ENCODE results near the gene MED26. TPM values are rescaled to one million over a fixed set of nuclear protein-coding genes. Genes with fewer than 3 reads are reported as not detected.

Gene MED26
- total and polyA plus RNA-seq, 2 experiments from 2014 or later, result 4.4 to 6.7 TPM

- 90 to 94% methylated on average over 12 of the region's 12 CpGs for WGBS, 2 experiments (ENCODE audit: low coverage in 1 of 2, low lambda C conversion rate in 2 of 2, missing lambda C conversion rate in 2 of 2)
- H3K9ac ChIP-seq, result no peak overlapping the region
- peaks cover 28% of the 10 kb centered on the region for H3K4me1 ChIP-seq (ENCODE audit: insufficient read depth)
- no peaks in the 10 kb centered on the region for H3K9me2 ChIP-seq (ENCODE audit: insufficient read depth)
- no peak for DNase-seq
- peaks cover 38% of the 10 kb centered on the region for H4K20me1 ChIP-seq (ENCODE audit: insufficient read depth)
- no peak overlapping the region for H3K4me3 ChIP-seq
- no peak overlapping the region for H2AFZ ChIP-seq
- peaks cover 15% of the 10 kb centered on the region for H3F3A ChIP-seq (ENCODE audit: insufficient read depth)
- no peak for TF ChIP-seq EZH2 (IDR thresholded peaks at IDR 0.05; ENCODE audit: insufficient read depth, poor library complexity, severe bottlenecking)
- no peak for TF ChIP-seq EZH2phosphoT487 (IDR thresholded peaks at IDR 0.05; ENCODE audit: insufficient read depth, low read depth)
- no peaks in the 10 kb centered on the region for H3K36me3 ChIP-seq (ENCODE audit: low read depth)
- peak overlapping the region; percentile 46 for H3K27ac ChIP-seq
- H3K4me2 ChIP-seq (ENCODE audit: unreplicated experiment), result peak overlapping the region; percentile 53
- H3K9me3 ChIP-seq (ENCODE audit: low read depth), result no peaks in the 10 kb centered on the region
- in situ Hi-C loops (cut with MboI), result no loop called here
- peaks cover 100% of the 10 kb centered on the region for H3K79me2 ChIP-seq (ENCODE audit: insufficient read depth)
- no peaks in the 10 kb centered on the region for H3K27me3 ChIP-seq (replicated peaks; ENCODE audit: insufficient read depth)
Measured at GRCh38 chr19:16607819-16608218, 20.2 kb downstream of the MED26 start.

GRCh38 chr19:16605553-16605994 is 22.4 kb downstream of the MED26 start:
- TF ChIP-seq EZH2 (IDR thresholded peaks at IDR 0.05; ENCODE audit: insufficient read depth, poor library complexity, severe bottlenecking), result no peak
- no peak for TF ChIP-seq EZH2phosphoT487 (IDR thresholded peaks at IDR 0.05; ENCODE audit: insufficient read depth, low read depth)
- Histone ChIP-seq H3K79me2 (ENCODE audit: insufficient read depth) (peaks cover 100% of the 10 kb centered on the region), H3K9me2 (ENCODE audit: insufficient read depth) (no peaks in the 10 kb centered on the region), H3K27ac (no peak overlapping the region), H4K20me1 (ENCODE audit: insufficient read depth) (peaks cover 32% of the 10 kb centered on the region), H3F3A (ENCODE audit: insufficient read depth) (peaks cover 15% of the 10 kb centered on the region), H3K9ac (no peak overlapping the region), H3K4me3 (no peak overlapping the region), H3K27me3 (replicated peaks; ENCODE audit: insufficient read depth) (no peaks in the 10 kb centered on the region), H3K9me3 (ENCODE audit: low read depth) (no peaks in the 10 kb centered on the region), H3K4me2 (ENCODE audit: unreplicated experiment) (no peak overlapping the region), H2AFZ (no peak overlapping the region), H3K4me1 (ENCODE audit: insufficient read depth) (peaks cover 24% of the 10 kb centered on the region), H3K36me3 (ENCODE audit: low read depth) (no peaks in the 10 kb centered on the region)
- WGBS, 2 experiments (ENCODE audit: low coverage in 1 of 2, low lambda C conversion rate in 2 of 2, missing lambda C conversion rate in 2 of 2), result 82 to 90% methylated on average over 8 of the region's 8 CpGs
- no peak for DNase-seq
- in situ Hi-C loops (cut with MboI), result no loop called here

- Histone ChIP-seq H3K27me3 (replicated peaks; ENCODE audit: insufficient read depth) (no peaks in the 10 kb centered on the region), H3K4me2 (ENCODE audit: unreplicated experiment) (no peak overlapping the region), H4K20me1 (ENCODE audit: insufficient read depth) (peaks cover 32% of the 10 kb centered on the region), H3F3A (ENCODE audit: insufficient read depth) (peaks cover 15% of the 10 kb centered on the region), H3K36me3 (ENCODE audit: low read depth) (no peaks in the 10 kb centered on the region), H3K4me1 (ENCODE audit: insufficient read depth) (peaks cover 24% of the 10 kb centered on the region), H3K9ac (no peak overlapping the region), H3K9me2 (ENCODE audit: insufficient read depth) (no peaks in the 10 kb centered on the region), H3K4me3 (no peak overlapping the region), H2AFZ (no peak overlapping the region), H3K9me3 (ENCODE audit: low read depth) (no peaks in the 10 kb centered on the region), H3K27ac (no peak overlapping the region), H3K79me2 (ENCODE audit: insufficient read depth) (peaks cover 100% of the 10 kb centered on the region)
- in situ Hi-C loops (cut with MboI), result no loop called here
- no peak for TF ChIP-seq EZH2 (IDR thresholded peaks at IDR 0.05; ENCODE audit: insufficient read depth, poor library complexity, severe bottlenecking)
- TF ChIP-seq EZH2phosphoT487 (IDR thresholded peaks at IDR 0.05; ENCODE audit: insufficient read depth, low read depth), result no peak
- 94 to 98% methylated on average over 3 of the region's 3 CpGs for WGBS, 2 experiments (ENCODE audit: low coverage in 1 of 2, low lambda C conversion rate in 2 of 2, missing lambda C conversion rate in 2 of 2)
- DNase-seq, result no peak
Measured at GRCh38 chr19:16605115-16605514, 22.9 kb downstream of the MED26 start.

GRCh38 chr19:16604615-16605014 is 23.4 kb downstream of the MED26 start:
- Histone ChIP-seq H3F3A (ENCODE audit: insufficient read depth) (peaks cover 15% of the 10 kb centered on the region), H3K9me3 (ENCODE audit: low read depth) (no peaks in the 10 kb centered on the region), H4K20me1 (ENCODE audit: insufficient read depth) (peaks cover 32% of the 10 kb centered on the region), H2AFZ (no peak overlapping the region), H3K27ac (no peak overlapping the region), H3K36me3 (ENCODE audit: low read depth) (no peaks in the 10 kb centered on the region), H3K27me3 (replicated peaks; ENCODE audit: insufficient read depth) (no peaks in the 10 kb centered on the region), H3K4me3 (no peak overlapping the region), H3K9ac (no peak overlapping the region), H3K79me2 (ENCODE audit: insufficient read depth) (peaks cover 100% of the 10 kb centered on the region), H3K4me1 (ENCODE audit: insufficient read depth) (peaks cover 24% of the 10 kb centered on the region), H3K4me2 (ENCODE audit: unreplicated experiment) (no peak overlapping the region), H3K9me2 (ENCODE audit: insufficient read depth) (no peaks in the 10 kb centered on the region)
- TF ChIP-seq EZH2phosphoT487 (IDR thresholded peaks at IDR 0.05; ENCODE audit: insufficient read depth, low read depth) (no peak), EZH2 (IDR thresholded peaks at IDR 0.05; ENCODE audit: insufficient read depth, poor library complexity, severe bottlenecking) (no peak)
- WGBS, 2 experiments (ENCODE audit: low coverage in 1 of 2, low lambda C conversion rate in 2 of 2, missing lambda C conversion rate in 2 of 2), result 94 to 98% methylated on average over 6 of the region's 6 CpGs
- in situ Hi-C loops (cut with MboI), result no loop called here
- DNase-seq, result no peak

GRCh38 chr19:16603090-16603489 is 24.9 kb downstream of the MED26 start:
- Histone ChIP-seq H3K9me3 (ENCODE audit: low read depth) (no peaks in the 10 kb centered on the region), H3K79me2 (ENCODE audit: insufficient read depth) (peaks cover 100% of the 10 kb centered on the region), H4K20me1 (ENCODE audit: insufficient read depth) (peaks cover 23% of the 10 kb centered on the region), H3K4me3 (no peak overlapping the region), H3K27me3 (replicated peaks; ENCODE audit: insufficient read depth) (no peaks in the 10 kb centered on the region), H3K9me2 (ENCODE audit: insufficient read depth) (no peaks in the 10 kb centered on the region), H3K27ac (no peak overlapping the region), H3K4me2 (ENCODE audit: unreplicated experiment) (no peak overlapping the region), H3F3A (ENCODE audit: insufficient read depth) (peaks cover 8% of the 10 kb centered on the region; the same call in 1 of the 2 replicates), H2AFZ (no peak overlapping the region), H3K4me1 (ENCODE audit: insufficient read depth) (peaks cover 17% of the 10 kb centered on the region), H3K9ac (no peak overlapping the region), H3K36me3 (ENCODE audit: low read depth) (no peaks in the 10 kb centered on the region)
- in situ Hi-C loops (cut with MboI), result no loop called here
- TF ChIP-seq EZH2phosphoT487 (IDR thresholded peaks at IDR 0.05; ENCODE audit: insufficient read depth, low read depth) (no peak), EZH2 (IDR thresholded peaks at IDR 0.05; ENCODE audit: insufficient read depth, poor library complexity, severe bottlenecking) (no peak)
- DNase-seq, result no peak
- WGBS, 2 experiments (ENCODE audit: low coverage in 1 of 2, low lambda C conversion rate in 2 of 2, missing lambda C conversion rate in 2 of 2), result 59 to 70% methylated on average over 3 of the region's 3 CpGs

Data from GM23248 (cell line).